ENCODE measurements around the gene SEMA4G. TPM values are rescaled to one million over a fixed set of nuclear protein-coding genes. Genes with fewer than 3 reads are reported as not detected.

SEMA4G gene
- total and polyA plus RNA-seq, 2 of the 13 experiments (the other 11 are each of a cell fraction or from before 2014, with no cell fraction given), result 46.2 to 207 TPM

DNA sequence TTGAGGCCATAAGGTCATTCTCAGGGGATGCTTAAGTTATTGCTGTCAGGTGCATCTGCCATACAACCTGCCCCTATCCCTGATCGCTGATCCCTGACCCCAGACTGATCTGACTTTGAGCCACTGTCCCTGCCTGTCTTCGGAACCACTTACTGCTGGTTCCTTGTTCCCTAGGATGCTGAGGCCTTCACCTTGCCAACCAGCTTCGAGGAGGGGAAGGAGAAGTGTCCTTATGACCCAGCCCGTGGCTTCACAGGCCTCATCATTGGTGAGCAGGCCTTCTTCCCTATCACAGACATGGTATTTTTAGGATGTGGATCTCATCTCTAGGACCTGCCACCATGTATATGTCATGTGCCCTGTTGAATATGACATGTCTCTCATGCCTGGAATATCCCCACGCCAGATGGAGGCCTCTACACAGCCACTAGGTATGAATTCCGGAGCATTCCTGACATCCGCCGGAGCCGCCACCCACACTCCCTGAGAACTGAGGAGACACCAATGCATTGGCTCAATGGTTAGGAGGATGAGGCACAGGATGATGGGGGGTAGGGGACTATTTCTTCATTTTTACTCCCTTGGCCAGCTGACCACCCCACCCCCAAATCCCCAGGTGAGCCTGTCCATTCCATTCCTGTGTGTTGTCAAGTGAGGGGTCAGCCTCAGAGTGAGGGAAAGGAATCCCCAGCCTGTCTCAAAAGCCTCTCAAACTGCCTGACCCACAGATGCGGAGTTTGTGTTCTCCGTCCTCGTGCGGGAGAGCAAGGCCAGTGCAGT, 9.0 kb downstream of the SEMA4G start:
- peaks cover 22% of the 10 kb centered on the region for H3K4me1 ChIP-seq (ENCODE audit: insufficient read depth, low read length)
- no peak overlapping the region for H3K4me3 ChIP-seq (replicated peaks in 1 of 3; ENCODE audit: insufficient read depth in 1 of 3, low read depth in 2 of 3, low read length in 3 of 3)
- no peak for ATAC-seq
- H3K9me3 ChIP-seq (ENCODE audit: low read length), result no peaks in the 10 kb centered on the region
- no peak for DNase-seq (ENCODE audit: low spot score)
- no TSS peak for BruUV-seq (replicated peaks)
- ChIA-PET CTCF (ENCODE audit: low intra/inter-chr PET ratio, low total read pairs) (no interaction called here), POLR2A (interaction anchor here (1.7 kb wide), 1 partner anchor 20 kb away, joined by 3 read pairs; no protein-coding TSS in a partner anchor)
- no peak for FAIRE-seq
- in situ Hi-C loops (cut with HindIII; ENCODE audit: extremely low pct_ligation_motif_present, low pct_unique_long_range_greater_than_20kb) (no loop called here), intact Hi-C loops (cut with micrococcal nuclease; ENCODE audit: unreplicated experiment) (no loop called here)
- H2AFZ ChIP-seq (ENCODE audit: low read length), result no peak overlapping the region
- H3K36me3 ChIP-seq (replicated peaks in 1 of 2; ENCODE audit: control insufficient read depth in 1 of 2, insufficient read depth in 2 of 2, low read length in 2 of 2), result peaks cover 38 to 84% of the 10 kb centered on the region in 2 experiments
- no peak overlapping the region for H3K27ac ChIP-seq (ENCODE audit: extremely low read length, insufficient read depth, low read length)
- TF ChIP-seq ZNF761 (CRISPR knock-in tag; conservative IDR thresholded peaks at IDR 0.05), result no peak
- TF ChIP-seq RBFOX2 (IDR thresholded peaks at IDR 0.05; ENCODE audit: low read depth, low read length), result 0 out of 2 replicates have a peak, but pooled peaks have one; percentile 35
- TF ChIP-seq POLR2AphosphoS5 (IDR thresholded peaks at IDR 0.05; ENCODE audit: low read depth, low read length), result peak; percentile 9; the same call in 1 of the 2 replicates
- no peak for TF ChIP-seq ZNF281 (CRISPR knock-in tag; IDR thresholded peaks at IDR 0.05; ENCODE audit: borderline replicate concordance)
- no peak for TF ChIP-seq POGK (CRISPR knock-in tag; conservative IDR thresholded peaks at IDR 0.05)
- H3K9ac ChIP-seq (ENCODE audit: insufficient read depth, low read depth, low read length), result no peak overlapping the region
- H3K4me2 ChIP-seq (ENCODE audit: low read depth, low read length), result no peak overlapping the region
- peaks cover 11% of the 10 kb centered on the region for H3K79me2 ChIP-seq (ENCODE audit: insufficient read depth, low read length)
- H4K20me1 ChIP-seq (ENCODE audit: insufficient read depth, low read length), result no peaks in the 10 kb centered on the region
- WGBS (ENCODE audit: low lambda C conversion rate), result 95% methylated on average over 13 of the region's 13 CpGs
- H3K27me3 ChIP-seq (ENCODE audit: control insufficient read depth in 1 of 2, insufficient read depth in 2 of 2, low read length in 2 of 2), result no peaks in the 10 kb centered on the region
